H9 (cell line): ENCODE measurements around the gene WFIKKN1. TPM values are rescaled to one million over a fixed set of nuclear protein-coding genes. Genes with fewer than 3 reads are reported as not detected.
A peak's percentile ranks its signal among the peaks of the same experiment; 100 is the strongest.
"Not testable (repeated sequence)": the region's sequence is repeated elsewhere in the genome, so short reads cannot be mapped to it uniquely, and the experiment has no call there.

Experiments
- DNase-seq: peaks from one replicate; pipeline ENCODE4 v3.0.0-alpha.2; 2017
- H2AFZ ChIP-seq: one replicate; pipeline ENCODE4 v1.6.1; 2013; ENCODE audit warnings: mild to moderate bottlenecking, low read length, control low read depth, moderate library complexity
- H2AK5ac ChIP-seq: 2 replicates; pipeline ENCODE4 v1.6.1; 2013; ENCODE audit warnings: low read length, control low read depth, mixed read lengths; ENCODE audit not compliant: insufficient read length
- H2BK120ac ChIP-seq: one replicate; pipeline ENCODE4 v1.6.1; 2013; ENCODE audit warnings: low read depth, mild to moderate bottlenecking, low read length, control low read depth, inconsistent platforms; ENCODE audit not compliant: poor library complexity, severe bottlenecking
- H2BK12ac ChIP-seq: 2 replicates; pipeline ENCODE4 v1.6.1; 2013; ENCODE audit warnings: low read length, control low read depth, mixed read lengths, low read depth; ENCODE audit not compliant: insufficient read length
- H2BK15ac ChIP-seq: 2 replicates; pipeline ENCODE4 v1.6.1; 2013; ENCODE audit warnings: low read depth, low read length, control low read depth
- H2BK20ac ChIP-seq: one replicate; pipeline ENCODE4 v1.6.1; 2013; ENCODE audit warnings: low read depth, mild to moderate bottlenecking, low read length, control low read depth, inconsistent platforms; ENCODE audit not compliant: poor library complexity, severe bottlenecking
- H2BK5ac ChIP-seq: 2 replicates; pipeline ENCODE4 v1.6.1; 2013; ENCODE audit warnings: low read length, control low read depth, mixed read lengths; ENCODE audit not compliant: insufficient read length
- H3K14ac ChIP-seq: 2 replicates; pipeline ENCODE4 v1.6.1; 2013; ENCODE audit warnings: low read length, control low read depth; ENCODE audit not compliant: insufficient read depth
- H3K18ac ChIP-seq: 2 replicates; pipeline ENCODE4 v1.6.1; 2013; ENCODE audit warnings: low read depth, mild to moderate bottlenecking, mixed read lengths, low read length, control low read depth; ENCODE audit not compliant: insufficient read length
- H3K23ac ChIP-seq: 2 replicates; pipeline ENCODE4 v1.6.1; 2013; ENCODE audit warnings: low read length, control low read depth, mixed read lengths, low read depth; ENCODE audit not compliant: insufficient read length
- H3K23me2 ChIP-seq: 2 replicates; pipeline ENCODE4 v1.6.1; 2013; ENCODE audit warnings: low read depth, mild to moderate bottlenecking, mixed read lengths, low read length, control low read depth; ENCODE audit not compliant: insufficient read length, poor library complexity, severe bottlenecking
- H3K27ac ChIP-seq: 2 replicates; pipeline ENCODE4 v1.5.1; 2013; ENCODE audit warnings: low read length, control low read depth, mixed read lengths, low read depth; ENCODE audit not compliant: insufficient read length
- H3K27me3 ChIP-seq: 2 replicates; pipeline ENCODE4 v1.6.1; 2013; ENCODE audit warnings: low read length, control low read depth, inconsistent platforms; ENCODE audit not compliant: insufficient read depth
- H3K4ac ChIP-seq: 2 replicates; pipeline ENCODE4 v1.6.1; 2013; ENCODE audit warnings: low read depth, mild to moderate bottlenecking, control low read depth, inconsistent platforms, low read length, moderate library complexity
- H3K4me1 ChIP-seq: 2 replicates; pipeline ENCODE4 v1.6.1; 2013; ENCODE audit warnings: low read length, control low read depth, inconsistent platforms; ENCODE audit not compliant: insufficient read depth
- H3K4me2 ChIP-seq: 2 replicates; pipeline ENCODE4 v1.6.1; 2013; ENCODE audit warnings: low read length, control low read depth, mixed read lengths; ENCODE audit not compliant: insufficient read length, insufficient read depth
- H3K56ac ChIP-seq: 2 replicates; pipeline ENCODE4 v1.6.1; 2013; ENCODE audit warnings: low read depth, mild to moderate bottlenecking, mixed read lengths, low read length, control low read depth; ENCODE audit not compliant: insufficient read length
- H3K79me1 ChIP-seq: 2 replicates; pipeline ENCODE4 v1.6.1; 2013; ENCODE audit warnings: low read depth, mild to moderate bottlenecking, moderate library complexity, low read length, control low read depth, inconsistent platforms; ENCODE audit not compliant: insufficient read depth, poor library complexity, severe bottlenecking
- H3K79me2 ChIP-seq: 2 replicates; pipeline ENCODE4 v1.6.1; 2013; ENCODE audit warnings: low read length, control low read depth, inconsistent platforms; ENCODE audit not compliant: insufficient read depth
- H3K9ac ChIP-seq: 2 replicates; pipeline ENCODE4 v1.6.1; 2013; ENCODE audit warnings: low read length, control low read depth, mixed read lengths; ENCODE audit not compliant: insufficient read length; ENCODE audit errors: extremely low read depth
- H3K9me3 ChIP-seq: one replicate; pipeline ENCODE4 v1.6.1; 2013; ENCODE audit warnings: low read depth, low read length, inconsistent platforms; ENCODE audit not compliant: control insufficient read depth
- H3T11ph ChIP-seq: one replicate; pipeline ENCODE4 v1.6.1; 2013; ENCODE audit warnings: mild to moderate bottlenecking, low read length, control low read depth, inconsistent platforms
- H4K20me1 ChIP-seq: one replicate; pipeline ENCODE4 v1.6.1; 2013; ENCODE audit not compliant: control insufficient read depth, insufficient read length, insufficient read depth
- H4K5ac ChIP-seq: 2 replicates; pipeline ENCODE4 v1.6.1; 2013; ENCODE audit warnings: low read depth, mild to moderate bottlenecking, mixed read lengths, low read length, control low read depth; ENCODE audit not compliant: insufficient read length
- H4K8ac ChIP-seq: replicated peaks from 2 replicates; pipeline ENCODE4 v1.6.1; 2013; ENCODE audit warnings: low read length, control low read depth, mixed read lengths, low read depth; ENCODE audit not compliant: insufficient read length
- H4K91ac ChIP-seq: 2 replicates; pipeline ENCODE4 v1.6.1; 2013; ENCODE audit warnings: low read depth, mild to moderate bottlenecking, moderate library complexity, mixed read lengths, low read length, control low read depth; ENCODE audit not compliant: insufficient read length
- H3K27ac Mint-ChIP-seq, 3 experiments: 2 replicates in 2 of 3; 3 replicates in 1 of 3; pipeline ENCODE4 v1.8.0; 2020 to 2021; ENCODE audit warnings: mixed read lengths in 3 of 3, mild to moderate bottlenecking in 1 of 3, moderate library complexity in 1 of 3
- H3K27me3 Mint-ChIP-seq: 2 replicates; pipeline ENCODE4 v1.8.0; 2021; ENCODE audit warnings: low read depth, mild to moderate bottlenecking, moderate library complexity, mixed read lengths
- H3K36me3 Mint-ChIP-seq, 3 experiments: 2 replicates in 2 of 3; 3 replicates in 1 of 3; pipeline ENCODE4 v1.8.0; 2020 to 2021; ENCODE audit warnings: low read depth in 3 of 3, mixed read lengths in 3 of 3; ENCODE audit not compliant: insufficient read depth in 1 of 3
- H3K4me1 Mint-ChIP-seq, 2 experiments: 2 replicates each; pipeline ENCODE4 v1.8.0; 2020; ENCODE audit warnings: mixed read lengths in 2 of 2
- H3K4me3 Mint-ChIP-seq, 2 experiments: 2 replicates in 1 of 2; 3 replicates in 1 of 2; pipeline ENCODE4 v1.8.0; 2020 to 2021; ENCODE audit warnings: mild to moderate bottlenecking in 2 of 2, mixed read lengths in 2 of 2, moderate library complexity in 1 of 2
- H3K9me3 Mint-ChIP-seq, 2 experiments: 2 replicates in 1 of 2; 3 replicates in 1 of 2; pipeline ENCODE4 v1.8.0; 2020; ENCODE audit warnings: mild to moderate bottlenecking in 2 of 2, mixed read lengths in 2 of 2, moderate library complexity in 1 of 2
- WGBS: extraction: QIAGEN DNeasy Blood & Tissue Kit; methylation state at CpG from one replicate; pipeline ENCODE4 v1.1.7; 2013; ENCODE audit warnings: missing lambda C conversion rate, low lambda C conversion rate, mixed read lengths; ENCODE audit not compliant: insufficient read length; ENCODE audit errors: extremely low coverage; 5-methylcytosine and 5-hydroxymethylcytosine counted together
- total RNA-seq: library from RNA; stranded (reverse); gene quantifications from 2 replicates; pipeline ENCODE4 v1.2.1, GENCODE V29; 2021
- TF ChIP-seq, protein P1 (sequence below): fragments of 200-600 bp; sonication (generic); conservative IDR thresholded peaks from 3 replicates; pipeline ENCODE4 v1.8.0; 2021; ENCODE audit warnings: antibody characterized with exemption, mild to moderate bottlenecking

The WFIKKN1 gene
- total RNA-seq, 1 experiment from 2014 or later, result 8.3 TPM

DNA sequence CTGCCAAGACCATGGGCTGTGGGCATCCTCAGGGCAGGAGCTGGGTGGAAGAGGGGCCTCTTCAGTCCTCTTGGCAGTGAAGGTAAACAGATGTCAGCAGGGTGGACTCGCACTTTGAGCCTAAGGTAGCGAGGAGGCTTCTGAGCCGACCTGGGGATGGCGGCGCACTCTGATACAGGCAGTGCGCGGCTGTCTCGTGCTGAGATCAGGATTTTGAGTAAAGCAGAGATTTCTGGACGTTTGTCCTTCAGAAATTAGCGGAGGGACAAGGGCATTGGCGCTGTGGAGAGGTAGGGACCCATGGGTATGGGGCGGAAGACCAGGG, 34.1 kb upstream of the WFIKKN1 start:
- H2BK20ac ChIP-seq, result no peak overlapping the region
- H2BK15ac ChIP-seq, result no peak overlapping the region
- H3K56ac ChIP-seq, result no peak overlapping the region
- H3K27me3 Mint-ChIP-seq, result peaks cover 16% of the 10 kb centered on the region
- peaks cover 9 to 28% (median 28%) of the 10 kb centered on the region in 3 experiments; a peak in 6 of 7 replicates for H3K36me3 Mint-ChIP-seq
- H3K27me3 ChIP-seq, result no peaks in the 10 kb centered on the region; the same call in 1 of the 2 replicates
- no peak overlapping the region for H3K23ac ChIP-seq
- no peak overlapping the region for H2AFZ ChIP-seq
- H2BK120ac ChIP-seq, result no peak overlapping the region
- H3K27ac ChIP-seq, result no peak overlapping the region
- no peaks in the 10 kb centered on the region for H3K23me2 ChIP-seq
- H3K4me2 ChIP-seq, result no peak overlapping the region
- no peak overlapping the region for H4K5ac ChIP-seq
- no peak overlapping the region; a peak in 3 of 7 replicates for H3K27ac Mint-ChIP-seq
- no peak overlapping the region for H3K18ac ChIP-seq
- peaks cover 3% of the 10 kb centered on the region for H3K79me1 ChIP-seq
- H3K4me1 Mint-ChIP-seq, result peaks cover 2 to 3% of the 10 kb centered on the region in 2 experiments; a peak in 1 of 4 replicates
- H4K8ac ChIP-seq, result no peak overlapping the region
- no peaks in the 10 kb centered on the region for H3K4me1 ChIP-seq
- DNase-seq, result no peak
- no peaks in the 10 kb centered on the region for H4K20me1 ChIP-seq
- peak overlapping the region in 1 of 2 experiments; percentile 17; a peak in 2 of 5 replicates for H3K4me3 Mint-ChIP-seq
- no peaks in the 10 kb centered on the region for H3K9me3 ChIP-seq
- H3K9ac ChIP-seq, result no peak overlapping the region
- H4K91ac ChIP-seq, result no peak overlapping the region
- no peaks in the 10 kb centered on the region; the same call in 1 of the 2 replicates for H3K79me2 ChIP-seq
- no peak overlapping the region for H3K4ac ChIP-seq
- no peak overlapping the region for H2BK12ac ChIP-seq
- WGBS, result no CpG with 5 or more reads among the region's 12 CpGs
- H3T11ph ChIP-seq, result no peak overlapping the region
- no peaks in the 10 kb centered on the region; a peak in 1 of 5 replicates for H3K9me3 Mint-ChIP-seq
- no peak overlapping the region for H2AK5ac ChIP-seq
- TF ChIP-seq, protein P1, sequence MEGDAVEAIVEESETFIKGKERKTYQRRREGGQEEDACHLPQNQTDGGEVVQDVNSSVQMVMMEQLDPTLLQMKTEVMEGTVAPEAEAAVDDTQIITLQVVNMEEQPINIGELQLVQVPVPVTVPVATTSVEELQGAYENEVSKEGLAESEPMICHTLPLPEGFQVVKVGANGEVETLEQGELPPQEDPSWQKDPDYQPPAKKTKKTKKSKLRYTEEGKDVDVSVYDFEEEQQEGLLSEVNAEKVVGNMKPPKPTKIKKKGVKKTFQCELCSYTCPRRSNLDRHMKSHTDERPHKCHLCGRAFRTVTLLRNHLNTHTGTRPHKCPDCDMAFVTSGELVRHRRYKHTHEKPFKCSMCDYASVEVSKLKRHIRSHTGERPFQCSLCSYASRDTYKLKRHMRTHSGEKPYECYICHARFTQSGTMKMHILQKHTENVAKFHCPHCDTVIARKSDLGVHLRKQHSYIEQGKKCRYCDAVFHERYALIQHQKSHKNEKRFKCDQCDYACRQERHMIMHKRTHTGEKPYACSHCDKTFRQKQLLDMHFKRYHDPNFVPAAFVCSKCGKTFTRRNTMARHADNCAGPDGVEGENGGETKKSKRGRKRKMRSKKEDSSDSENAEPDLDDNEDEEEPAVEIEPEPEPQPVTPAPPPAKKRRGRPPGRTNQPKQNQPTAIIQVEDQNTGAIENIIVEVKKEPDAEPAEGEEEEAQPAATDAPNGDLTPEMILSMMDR, result no peak
- no peak overlapping the region for H3K14ac ChIP-seq
- no peak overlapping the region for H2BK5ac ChIP-seq

DNA sequence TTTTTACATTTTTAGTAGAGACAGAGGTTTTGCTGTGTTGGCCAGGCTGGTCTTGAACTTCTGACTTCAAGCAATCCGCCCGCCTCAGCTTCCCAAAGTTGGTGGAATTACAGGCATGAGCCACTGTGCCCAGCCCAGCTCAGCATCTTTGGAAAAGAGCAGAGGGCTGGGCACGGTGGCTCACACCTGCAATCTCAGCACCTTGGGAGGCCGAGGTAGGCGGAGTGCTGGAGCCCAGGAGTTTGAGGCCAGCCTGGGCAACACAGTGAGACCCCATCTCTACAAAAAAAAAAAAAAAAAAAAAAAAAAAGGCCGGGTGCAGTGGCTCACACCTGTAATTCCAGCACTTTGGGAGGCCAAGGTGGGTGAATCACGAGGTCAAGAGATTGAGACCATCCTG, 33.1 kb upstream of the WFIKKN1 start:
- not testable (repeated sequence) for H3K18ac ChIP-seq, H3T11ph ChIP-seq, H4K5ac ChIP-seq, H3K9ac ChIP-seq, H4K20me1 ChIP-seq, H3K27ac Mint-ChIP-seq, H3K4me1 ChIP-seq, H3K9me3 ChIP-seq, H3K56ac ChIP-seq, H2BK20ac ChIP-seq, H3K27me3 ChIP-seq, H2AK5ac ChIP-seq, H3K23ac ChIP-seq, H3K4me1 Mint-ChIP-seq, H3K14ac ChIP-seq, H3K9me3 Mint-ChIP-seq, H2BK15ac ChIP-seq, H2BK5ac ChIP-seq, H4K8ac ChIP-seq, H3K79me2 ChIP-seq, H3K4me2 ChIP-seq, H2AFZ ChIP-seq, H2BK12ac ChIP-seq, H3K4me3 Mint-ChIP-seq, H2BK120ac ChIP-seq, H3K4ac ChIP-seq, H4K91ac ChIP-seq, H3K27ac ChIP-seq, DNase-seq, H3K27me3 Mint-ChIP-seq, H3K23me2 ChIP-seq, H3K79me1 ChIP-seq
- peaks cover 9 to 28% (median 28%) of the 10 kb centered on the region in 3 experiments; a peak in 6 of 7 replicates for H3K36me3 Mint-ChIP-seq
- no CpG with 5 or more reads among the region's 7 CpGs for WGBS
